Peyer's patch (tissue), 4 donors: ENCODE data around the gene MAGEA3.
"Not testable (repeated sequence)": the region's sequence is repeated elsewhere in the genome, so short reads cannot be mapped to it uniquely, and the experiment has no call there.

ENCODE experiments used
- CTCF ChIP-seq, 6 experiments: fragments of 450-650 bp in 4 of 6; fragments of 200-600 bp in 2 of 6; sonication (generic) in 1 of 6; IDR thresholded peaks; one replicate each; pipeline ENCODE4 v1.5.1; 2017 to 2019; ENCODE audit warnings: antibody characterized with exemption in 6 of 6, mild to moderate bottlenecking in 3 of 6, moderate library complexity in 1 of 6
- POLR2A ChIP-seq, 2 donors: fragments of 450-650 bp; IDR thresholded peaks; one replicate each; pipeline ENCODE4 v1.5.1; 2017; ENCODE audit warnings: antibody characterized with exemption in 2 of 2, mild to moderate bottlenecking in 2 of 2, moderate library complexity in 2 of 2

GRCh38 chrX:152681012-152681411 lies 17.6 kb upstream of the MAGEA3 start:
- not testable (repeated sequence) for TF ChIP-seq CTCF, POLR2A (IDR thresholded peaks at IDR 0.05)
